ENCODE data around the gene FHOD3.

GRCh38 chr18:36582988-36583745 lies 285.7 kb downstream of the FHOD3 start:
- TF ChIP-seq SIN3A (IDR thresholded peaks at IDR 0.05; ENCODE audit: borderline replicate concordance, insufficient read depth, low read length) (no peak), POLR2AphosphoS5 (IDR thresholded peaks at IDR 0.05; ENCODE audit: low read depth, low read length) (no peak), TAF1 (IDR thresholded peaks at IDR 0.05; ENCODE audit: borderline replicate concordance, insufficient read depth, low read length) (no peak), FOXP2 (optimal IDR thresholded peaks at IDR 0.05; ENCODE audit: borderline replicate concordance, extremely low read depth, extremely low read length, insufficient read depth) (no peak)
- TF ChIP-seq, protein P1, sequence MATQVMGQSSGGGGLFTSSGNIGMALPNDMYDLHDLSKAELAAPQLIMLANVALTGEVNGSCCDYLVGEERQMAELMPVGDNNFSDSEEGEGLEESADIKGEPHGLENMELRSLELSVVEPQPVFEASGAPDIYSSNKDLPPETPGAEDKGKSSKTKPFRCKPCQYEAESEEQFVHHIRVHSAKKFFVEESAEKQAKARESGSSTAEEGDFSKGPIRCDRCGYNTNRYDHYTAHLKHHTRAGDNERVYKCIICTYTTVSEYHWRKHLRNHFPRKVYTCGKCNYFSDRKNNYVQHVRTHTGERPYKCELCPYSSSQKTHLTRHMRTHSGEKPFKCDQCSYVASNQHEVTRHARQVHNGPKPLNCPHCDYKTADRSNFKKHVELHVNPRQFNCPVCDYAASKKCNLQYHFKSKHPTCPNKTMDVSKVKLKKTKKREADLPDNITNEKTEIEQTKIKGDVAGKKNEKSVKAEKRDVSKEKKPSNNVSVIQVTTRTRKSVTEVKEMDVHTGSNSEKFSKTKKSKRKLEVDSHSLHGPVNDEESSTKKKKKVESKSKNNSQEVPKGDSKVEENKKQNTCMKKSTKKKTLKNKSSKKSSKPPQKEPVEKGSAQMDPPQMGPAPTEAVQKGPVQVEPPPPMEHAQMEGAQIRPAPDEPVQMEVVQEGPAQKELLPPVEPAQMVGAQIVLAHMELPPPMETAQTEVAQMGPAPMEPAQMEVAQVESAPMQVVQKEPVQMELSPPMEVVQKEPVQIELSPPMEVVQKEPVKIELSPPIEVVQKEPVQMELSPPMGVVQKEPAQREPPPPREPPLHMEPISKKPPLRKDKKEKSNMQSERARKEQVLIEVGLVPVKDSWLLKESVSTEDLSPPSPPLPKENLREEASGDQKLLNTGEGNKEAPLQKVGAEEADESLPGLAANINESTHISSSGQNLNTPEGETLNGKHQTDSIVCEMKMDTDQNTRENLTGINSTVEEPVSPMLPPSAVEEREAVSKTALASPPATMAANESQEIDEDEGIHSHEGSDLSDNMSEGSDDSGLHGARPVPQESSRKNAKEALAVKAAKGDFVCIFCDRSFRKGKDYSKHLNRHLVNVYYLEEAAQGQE (IDR thresholded peaks at IDR 0.05; ENCODE audit: insufficient read depth in 1 of 2, low read depth in 2 of 2, low read length in 2 of 2), result no peak

Measured in PFSK-1 (cell line).